Measurements from ENCODE around the gene EPS15.

DNA sequence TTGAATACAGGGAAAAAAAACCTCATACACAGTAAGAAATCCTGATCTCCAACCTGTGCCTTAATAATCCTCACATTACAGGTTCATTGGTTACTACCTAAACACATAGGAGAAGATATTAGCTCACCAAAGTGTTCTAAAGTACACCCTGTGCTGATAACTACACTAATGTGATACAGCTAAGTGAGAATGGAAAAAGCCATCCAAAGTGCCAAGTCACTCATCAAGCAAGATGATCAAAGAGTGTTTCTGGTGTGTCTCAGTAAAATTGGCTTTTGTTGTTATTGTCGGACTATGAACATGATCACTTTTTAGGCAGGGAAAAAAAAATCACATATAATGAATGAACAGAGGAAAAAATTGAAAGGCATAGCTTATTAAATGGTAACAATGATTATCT is 31.4 kb downstream of the EPS15 start:
- TF ChIP-seq, protein P1, sequence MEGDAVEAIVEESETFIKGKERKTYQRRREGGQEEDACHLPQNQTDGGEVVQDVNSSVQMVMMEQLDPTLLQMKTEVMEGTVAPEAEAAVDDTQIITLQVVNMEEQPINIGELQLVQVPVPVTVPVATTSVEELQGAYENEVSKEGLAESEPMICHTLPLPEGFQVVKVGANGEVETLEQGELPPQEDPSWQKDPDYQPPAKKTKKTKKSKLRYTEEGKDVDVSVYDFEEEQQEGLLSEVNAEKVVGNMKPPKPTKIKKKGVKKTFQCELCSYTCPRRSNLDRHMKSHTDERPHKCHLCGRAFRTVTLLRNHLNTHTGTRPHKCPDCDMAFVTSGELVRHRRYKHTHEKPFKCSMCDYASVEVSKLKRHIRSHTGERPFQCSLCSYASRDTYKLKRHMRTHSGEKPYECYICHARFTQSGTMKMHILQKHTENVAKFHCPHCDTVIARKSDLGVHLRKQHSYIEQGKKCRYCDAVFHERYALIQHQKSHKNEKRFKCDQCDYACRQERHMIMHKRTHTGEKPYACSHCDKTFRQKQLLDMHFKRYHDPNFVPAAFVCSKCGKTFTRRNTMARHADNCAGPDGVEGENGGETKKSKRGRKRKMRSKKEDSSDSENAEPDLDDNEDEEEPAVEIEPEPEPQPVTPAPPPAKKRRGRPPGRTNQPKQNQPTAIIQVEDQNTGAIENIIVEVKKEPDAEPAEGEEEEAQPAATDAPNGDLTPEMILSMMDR (IDR thresholded peaks at IDR 0.05) = no peak
- no peak for TF ChIP-seq POLR2A (IDR thresholded peaks at IDR 0.05)

Data from lower leg skin (tissue), 3 donors.